SK-N-MC (cell line): ENCODE results near the gene MTFR1L.

ENCODE experiments used
- DNase-seq: peaks from one replicate; pipeline ENCODE4 v3.0.0-alpha.2; 2011; ENCODE audit warnings: low read depth, low spot score
- H3K27ac ChIP-seq: fragments of 200-600 bp; sonication (generic); 2 replicates; pipeline ENCODE4 v1.5.1; 2016; ENCODE audit warnings: mixed run types
- H3K36me3 ChIP-seq: fragments of 200-600 bp; sonication (generic); 2 replicates; pipeline ENCODE4 v1.6.1; 2017; ENCODE audit warnings: antibody characterized with exemption, low read length, mixed read lengths; ENCODE audit not compliant: insufficient read depth
- H3K4me3 ChIP-seq: fragments of 200-600 bp; sonication (generic); 2 replicates; pipeline ENCODE4 v1.5.1; 2016
- H3K9ac ChIP-seq: fragments of 200-600 bp; sonication (generic); 2 replicates; pipeline ENCODE4 v1.8.0; 2017; ENCODE audit warnings: mixed run types, mixed read lengths; ENCODE audit not compliant: insufficient read length
- H3K9me3 ChIP-seq: fragments of 200-600 bp; sonication (generic); 2 replicates; pipeline ENCODE4 v1.6.1; 2017; ENCODE audit warnings: low read depth, mild to moderate bottlenecking, antibody characterized with exemption, low read length, moderate library complexity, mixed read lengths
- EZH2 ChIP-seq: fragments of 200-600 bp; sonication (generic); IDR thresholded peaks from one replicate; pipeline ENCODE4 v1.6.1; 2017; ENCODE audit warnings: antibody characterized with exemption
- FOXP2 ChIP-seq: optimal IDR thresholded peaks from 2 replicates; pipeline ENCODE3; 2011; ENCODE audit warnings: mild to moderate bottlenecking, moderate library complexity; ENCODE audit not compliant: insufficient read depth; ENCODE audit errors: extremely low read length, control extremely low read depth
- POLR2AphosphoS5 ChIP-seq: IDR thresholded peaks from 2 replicates; pipeline ENCODE4 v1.6.1; 2012; ENCODE audit warnings: mild to moderate bottlenecking, low read depth, low read length, borderline replicate concordance

MTFR1L gene

DNA sequence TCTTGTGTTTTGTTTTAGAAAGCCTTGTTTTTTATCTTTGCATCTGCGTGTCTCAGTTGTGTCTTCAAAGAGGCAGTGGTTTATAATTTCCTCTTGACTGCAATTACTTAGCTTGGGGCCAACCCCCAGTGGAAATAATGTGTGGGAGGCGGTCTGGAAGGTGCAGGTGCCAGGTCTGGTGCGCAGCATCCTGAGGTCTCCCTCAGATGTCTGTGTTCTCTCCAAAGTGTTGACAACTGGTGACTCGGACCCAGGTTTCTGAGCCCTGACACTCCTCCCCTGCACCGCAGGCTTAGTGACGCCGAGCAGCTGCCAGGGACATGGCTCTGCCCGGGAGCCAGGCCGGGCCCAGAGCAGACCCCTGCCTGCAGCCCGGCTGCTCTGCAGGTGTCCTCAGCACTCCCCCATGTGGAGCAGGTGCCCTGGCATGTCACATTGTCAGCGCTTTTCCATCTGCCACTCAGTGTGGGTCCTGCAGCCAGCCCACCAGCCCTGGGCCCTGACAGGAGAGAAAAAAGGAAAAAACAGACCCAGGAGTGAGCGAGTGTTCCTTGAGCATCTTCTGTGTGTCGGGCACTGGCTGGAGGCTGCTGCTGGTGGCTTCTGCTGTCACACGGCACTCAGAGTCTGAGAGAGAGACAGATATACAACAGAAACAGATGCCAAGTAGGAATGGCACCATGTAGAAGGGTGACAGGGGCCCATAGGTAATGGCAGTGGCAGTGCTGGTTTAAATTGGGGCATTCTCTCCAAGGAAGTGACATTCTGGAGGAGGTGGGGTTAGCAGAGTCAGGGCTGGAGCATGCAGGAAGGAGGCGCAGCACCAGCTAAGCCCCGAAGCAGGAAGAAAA, 44.6 kb upstream of the MTFR1L start:
- TF ChIP-seq FOXP2 (no peak), POLR2AphosphoS5 (no peak), EZH2 (no peak)
- H3K9me3 ChIP-seq, result no peaks in the 10 kb centered on the region
- DNase-seq, result no peak
- no peak overlapping the region for H3K4me3 ChIP-seq
- H3K9ac ChIP-seq, result no peak overlapping the region
- H3K27ac ChIP-seq, result no peak overlapping the region
- H3K36me3 ChIP-seq, result no peaks in the 10 kb centered on the region

DNA sequence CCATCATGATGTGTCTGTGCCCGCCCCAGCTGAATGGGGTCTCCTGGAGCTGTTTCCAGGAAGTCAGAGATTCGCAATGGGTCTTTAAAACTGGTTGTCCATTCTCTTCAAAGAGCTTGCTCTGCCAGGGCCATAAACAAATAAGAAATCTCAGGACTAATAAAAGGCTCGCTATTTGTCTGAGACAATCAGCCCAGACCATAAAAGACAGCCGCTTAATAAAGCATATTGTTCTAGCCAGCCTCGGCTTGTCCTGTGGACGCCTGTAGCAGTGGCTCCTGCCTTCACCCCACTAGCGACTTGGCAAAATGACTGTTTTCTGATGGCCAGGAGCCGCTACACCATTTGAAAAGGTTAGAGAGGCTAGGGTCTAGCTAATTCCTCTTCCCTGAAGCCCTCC, 40.4 kb upstream of the MTFR1L start:
- no peak for TF ChIP-seq POLR2AphosphoS5
- no peak for TF ChIP-seq EZH2
- no peak for TF ChIP-seq FOXP2
- Histone ChIP-seq H3K4me3 (no peak overlapping the region), H3K36me3 (no peaks in the 10 kb centered on the region), H3K9me3 (no peaks in the 10 kb centered on the region), H3K9ac (no peak overlapping the region), H3K27ac (no peak overlapping the region)
- no peak for DNase-seq

DNA sequence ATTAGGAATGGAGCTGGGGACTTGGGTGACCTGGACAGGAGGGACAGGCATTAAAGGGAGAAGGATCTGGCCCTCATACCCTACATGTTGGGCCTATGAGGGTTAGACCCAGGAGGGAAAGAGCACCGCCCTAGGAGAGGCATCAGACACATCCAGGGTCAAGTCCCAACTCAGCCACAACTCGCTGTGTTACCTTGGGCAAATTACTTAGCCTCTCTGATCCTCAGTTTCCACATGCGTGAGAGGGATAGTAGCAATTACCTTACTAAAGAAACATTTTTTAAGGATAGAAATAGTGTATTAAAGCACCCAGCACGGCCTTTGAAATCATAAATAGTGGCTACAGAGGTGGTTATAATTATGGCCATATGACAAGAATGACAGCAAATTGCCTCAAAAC, 39.9 kb upstream of the MTFR1L start:
- TF ChIP-seq EZH2 (no peak), POLR2AphosphoS5 (no peak), FOXP2 (no peak)
- H3K9me3 ChIP-seq, result no peaks in the 10 kb centered on the region

DNA sequence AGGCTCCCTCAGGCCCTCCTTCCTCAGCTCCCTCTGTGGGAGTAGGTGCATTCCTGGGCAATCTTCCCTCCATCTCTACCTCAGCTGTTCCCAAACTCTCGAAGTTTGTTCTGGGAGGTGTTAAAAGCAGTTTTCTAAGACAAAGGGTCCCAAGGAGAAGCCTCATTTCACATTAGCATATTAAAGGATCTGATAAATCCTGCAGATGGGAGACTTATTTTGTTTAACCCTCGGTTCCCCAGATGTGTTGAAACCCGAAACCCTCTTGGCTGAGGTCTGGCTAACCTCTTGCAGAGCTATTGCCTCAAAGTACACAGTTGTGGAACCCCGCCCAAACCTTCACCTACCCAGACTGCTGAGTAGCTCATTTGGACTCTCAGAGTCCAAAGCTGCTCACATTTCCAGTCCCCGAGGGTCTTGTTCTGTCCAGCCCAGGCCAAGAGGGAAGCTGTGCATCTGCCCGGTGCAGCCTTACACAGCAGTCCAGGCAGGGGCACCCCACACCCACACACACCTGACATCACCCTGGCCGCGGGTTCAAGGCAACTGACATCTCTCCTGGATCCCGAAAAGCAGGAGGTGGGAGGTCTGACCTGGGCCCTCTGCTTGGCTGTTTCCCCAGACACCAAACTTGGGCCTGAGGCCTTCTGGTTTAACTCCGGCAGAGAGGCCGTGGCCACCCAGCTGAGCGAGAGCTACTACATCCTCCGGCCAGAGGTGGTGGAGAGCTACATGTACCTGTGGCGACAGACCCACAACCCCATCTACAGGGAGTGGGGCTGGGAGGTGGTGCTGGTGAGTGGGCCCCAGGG, 39.2 kb upstream of the MTFR1L start:
- Histone ChIP-seq H3K9ac (no peak overlapping the region), H3K4me3 (no peak overlapping the region), H3K27ac (no peak overlapping the region), H3K36me3 (no peaks in the 10 kb centered on the region), H3K9me3 (no peaks in the 10 kb centered on the region)
- TF ChIP-seq POLR2AphosphoS5 (no peak), EZH2 (no peak), FOXP2 (no peak)
- DNase-seq, result no peak

More for the DNA sequence above, 39.9 kb upstream of the MTFR1L start:
- Histone ChIP-seq H3K27ac (no peak overlapping the region), H3K4me3 (no peak overlapping the region), H3K36me3 (no peaks in the 10 kb centered on the region), H3K9ac (no peak overlapping the region)
- DNase-seq, result no peak

DNA sequence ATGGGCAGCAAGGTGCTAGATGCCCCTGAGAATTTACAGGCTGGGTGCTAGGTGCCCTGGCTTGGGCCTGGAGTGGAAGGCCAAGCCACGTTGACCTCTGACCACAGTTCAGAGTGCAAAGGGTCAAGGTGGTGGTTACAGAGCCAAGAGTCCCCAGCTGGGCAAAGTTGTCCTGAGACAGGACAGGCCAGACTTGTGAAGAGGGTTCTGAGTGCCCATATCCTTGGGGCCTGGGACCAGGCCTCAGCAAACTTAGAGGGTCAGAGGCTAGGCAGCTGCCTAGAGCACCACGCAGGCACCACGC, 38.7 kb upstream of the MTFR1L start:
- H3K27ac ChIP-seq, result no peak overlapping the region

DNA sequence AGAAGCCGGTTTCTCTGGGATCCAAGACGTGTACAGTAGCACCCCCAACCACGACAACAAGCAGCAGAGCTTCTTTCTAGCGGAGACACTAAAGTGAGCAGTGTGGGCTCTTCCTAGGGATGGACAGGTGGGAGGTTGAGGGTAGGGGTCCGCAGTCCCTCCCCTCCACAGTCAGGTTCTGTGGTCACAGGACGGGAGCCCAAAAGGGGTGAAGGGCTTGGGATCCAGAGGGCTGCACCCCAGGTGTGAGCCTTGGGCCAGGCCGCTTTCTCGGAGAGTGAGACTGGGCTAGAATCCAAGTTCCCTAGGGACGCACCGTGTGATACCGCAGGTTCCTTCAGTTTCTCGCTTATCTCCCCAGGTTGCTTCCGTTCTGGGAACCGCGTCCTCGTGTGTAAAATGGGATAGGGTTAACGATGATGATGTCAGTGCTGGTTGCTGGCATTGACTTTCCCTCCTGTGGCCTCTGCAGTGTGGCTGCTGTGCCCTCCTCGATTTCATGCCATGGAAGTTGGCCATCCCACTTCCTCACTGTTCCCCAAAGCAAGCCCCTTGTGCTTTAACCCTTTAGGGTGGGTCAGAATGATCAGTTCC, 37.0 kb upstream of the MTFR1L start:
- no peak for DNase-seq
- no peak overlapping the region for H3K4me3 ChIP-seq
- H3K9ac ChIP-seq, result no peak overlapping the region
- TF ChIP-seq FOXP2 (no peak), EZH2 (no peak), POLR2AphosphoS5 (no peak)
- no peaks in the 10 kb centered on the region for H3K36me3 ChIP-seq
- H3K9me3 ChIP-seq, result no peaks in the 10 kb centered on the region
- H3K27ac ChIP-seq, result no peak overlapping the region

More for the DNA sequence above, 38.7 kb upstream of the MTFR1L start:
- Histone ChIP-seq H3K4me3 (no peak overlapping the region), H3K9ac (no peak overlapping the region), H3K36me3 (no peaks in the 10 kb centered on the region), H3K9me3 (no peaks in the 10 kb centered on the region)
- TF ChIP-seq EZH2, result no peak
- TF ChIP-seq POLR2AphosphoS5, result no peak
- TF ChIP-seq FOXP2, result no peak
- no peak for DNase-seq

DNA sequence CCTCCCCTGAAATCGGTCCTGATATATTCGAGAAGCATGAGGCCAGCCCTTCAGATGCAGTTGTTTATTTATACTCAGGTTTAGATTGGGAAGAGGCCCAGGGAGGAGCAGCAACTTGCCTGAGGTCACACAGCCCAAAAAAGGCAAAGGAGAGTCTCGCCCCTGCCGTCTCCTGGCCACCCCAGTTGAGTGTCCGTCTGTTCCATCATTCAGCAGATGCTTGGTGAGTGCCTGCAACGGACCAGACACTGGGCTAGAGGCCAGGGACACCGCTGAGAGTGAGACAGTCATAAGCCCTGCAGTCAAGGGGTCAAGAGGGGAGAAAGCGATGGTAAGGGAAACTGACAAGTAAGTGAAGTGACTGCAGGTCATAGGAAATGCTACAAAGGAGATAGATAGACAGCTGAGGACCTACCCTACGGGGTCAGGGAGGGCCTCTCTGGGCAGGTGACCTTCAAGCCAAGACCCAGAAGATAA, 35.1 kb upstream of the MTFR1L start:
- Histone ChIP-seq H3K9me3 (no peaks in the 10 kb centered on the region), H3K9ac (no peak overlapping the region), H3K4me3 (no peak overlapping the region), H3K27ac (no peak overlapping the region), H3K36me3 (no peaks in the 10 kb centered on the region)
- TF ChIP-seq EZH2 (no peak), FOXP2 (no peak), POLR2AphosphoS5 (no peak)
- no peak for DNase-seq

DNA sequence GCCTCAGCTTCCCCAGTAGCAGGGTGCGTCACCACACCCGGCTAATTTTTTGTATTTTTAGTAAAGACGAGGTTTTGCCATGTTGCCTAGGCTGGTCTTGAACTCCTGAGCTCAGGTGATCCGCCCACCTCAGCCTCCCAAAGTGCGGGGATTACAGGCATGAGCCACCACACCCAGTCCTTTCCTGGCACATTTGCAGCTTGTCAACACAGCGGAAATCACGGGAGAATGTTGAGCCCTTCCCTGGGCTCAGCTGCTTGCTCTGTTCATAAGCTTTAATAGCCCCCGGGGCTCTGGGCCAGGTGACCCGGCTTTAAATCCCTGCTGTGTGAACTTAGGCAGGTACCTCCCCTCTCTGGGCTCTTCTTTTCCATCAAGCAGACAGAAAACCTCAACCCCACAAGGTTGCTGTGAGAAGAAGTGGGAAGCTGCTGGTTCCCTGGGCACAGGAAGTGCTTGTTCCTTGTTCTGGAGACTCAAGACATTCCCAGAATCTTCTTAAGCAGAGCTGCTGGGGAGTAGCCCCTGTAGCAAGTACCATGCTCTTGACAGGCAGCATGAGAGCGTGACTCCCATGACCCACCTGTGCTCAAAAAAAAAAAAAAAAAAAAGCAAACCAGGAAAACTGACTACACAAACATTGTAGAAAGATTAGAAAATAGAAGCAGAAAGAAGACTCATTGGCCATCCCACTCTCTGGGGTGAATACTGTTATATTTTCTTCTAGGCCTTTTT, 34.3 kb upstream of the MTFR1L start:
- DNase-seq, result no peak
- Histone ChIP-seq H3K9me3 (no peaks in the 10 kb centered on the region), H3K4me3 (no peak overlapping the region), H3K36me3 (no peaks in the 10 kb centered on the region), H3K9ac (no peak overlapping the region), H3K27ac (no peak overlapping the region)
- TF ChIP-seq FOXP2 (no peak), POLR2AphosphoS5 (no peak), EZH2 (no peak)
